NCI-H345 (cell line): ENCODE measurements around the gene TGFBR3L.
"Not testable (repeated sequence)": the region's sequence is repeated elsewhere in the genome, so short reads cannot be mapped to it uniquely, and the experiment has no call there.

Experiments used
- DNase-seq: peaks from one replicate; lab custom pipeline; 2025; lab: John Stamatoyannopoulos, UW

Gene TGFBR3L

DNA sequence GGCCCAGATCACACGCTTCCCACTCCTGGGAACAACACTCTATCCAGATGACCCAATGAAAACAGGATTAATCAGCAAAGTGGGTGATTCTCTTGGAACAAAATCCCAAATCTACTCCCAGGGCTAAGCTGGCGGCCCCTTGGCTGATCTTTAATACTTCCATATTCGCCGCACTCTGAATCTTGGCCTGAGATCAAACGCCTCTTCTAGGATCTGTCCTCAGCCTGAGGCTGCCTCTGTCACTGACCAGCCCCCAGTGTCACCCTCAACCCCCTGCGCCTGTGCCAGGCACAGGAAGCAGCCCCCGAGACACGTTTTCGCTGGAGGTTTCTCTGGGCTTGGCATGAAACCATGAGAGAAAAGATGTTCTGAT lies 13.7 kb downstream of the TGFBR3L start:
- no peak for DNase-seq

DNA sequence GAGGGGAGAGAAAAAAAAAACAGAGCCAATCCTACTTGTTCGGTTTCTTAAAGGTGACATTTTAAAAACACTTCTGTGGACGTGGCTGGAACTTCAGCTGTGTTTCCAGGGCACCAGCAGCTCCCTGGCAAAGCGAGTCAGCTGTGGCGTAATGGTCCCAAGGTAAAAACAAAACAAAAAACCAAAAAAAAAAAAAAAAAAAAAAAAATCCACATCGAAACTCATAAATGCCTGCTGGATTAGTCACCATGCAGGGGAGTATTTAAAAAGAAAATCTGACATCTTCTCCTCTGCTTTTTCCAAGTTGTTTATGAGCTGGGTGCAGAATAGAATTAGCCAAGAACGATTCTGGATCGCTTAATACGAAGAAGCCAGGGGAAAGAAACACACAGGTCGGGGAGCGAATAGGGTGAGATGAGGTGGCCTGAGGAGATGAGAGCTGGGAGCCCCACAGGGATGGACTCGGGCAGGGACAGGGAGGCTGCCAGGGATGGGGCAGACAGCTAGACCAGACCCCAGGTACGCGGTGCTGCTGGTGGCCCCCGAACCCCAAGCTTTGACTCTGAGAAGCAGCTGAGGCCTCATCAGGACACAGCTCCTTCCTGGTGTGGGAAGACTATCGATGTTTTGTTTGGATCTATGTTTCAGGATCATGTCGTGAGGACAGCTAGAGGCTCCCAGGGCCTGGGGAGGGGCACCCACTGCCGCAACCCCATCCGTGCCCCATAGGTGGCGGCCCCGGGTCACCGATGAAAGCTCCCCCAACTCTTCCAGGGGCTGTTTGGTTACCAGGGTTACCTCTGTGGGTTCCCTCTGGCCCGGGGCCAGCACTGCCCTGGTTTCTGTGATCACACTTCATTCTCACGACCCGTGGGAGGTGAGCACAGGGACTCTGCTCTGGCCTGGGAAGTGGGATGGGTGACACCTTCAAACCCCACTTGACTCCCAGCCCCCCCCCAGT lies 14.4 kb downstream of the TGFBR3L start:
- DNase-seq = no peak

DNA sequence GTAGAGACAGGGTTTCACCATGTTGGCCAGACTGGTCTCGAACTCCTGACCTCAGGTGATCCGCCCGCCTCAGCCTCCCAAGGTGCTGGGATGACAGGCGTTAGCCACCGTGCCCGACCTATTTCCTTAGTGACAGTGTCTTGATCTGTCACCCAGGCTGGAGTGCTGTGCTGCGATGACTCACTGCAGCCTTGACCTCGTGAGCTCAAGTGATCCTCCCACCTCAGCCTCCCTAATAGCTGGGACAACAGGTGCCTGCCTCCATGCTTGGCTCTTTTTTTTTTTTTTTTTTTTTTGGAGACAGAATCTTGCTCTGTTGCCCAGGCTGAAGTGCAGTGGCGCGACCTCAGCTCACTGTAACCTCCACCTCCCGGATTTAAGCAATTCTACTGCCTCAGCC lies 15.4 kb downstream of the TGFBR3L start:
- DNase-seq = not testable (repeated sequence)

DNA sequence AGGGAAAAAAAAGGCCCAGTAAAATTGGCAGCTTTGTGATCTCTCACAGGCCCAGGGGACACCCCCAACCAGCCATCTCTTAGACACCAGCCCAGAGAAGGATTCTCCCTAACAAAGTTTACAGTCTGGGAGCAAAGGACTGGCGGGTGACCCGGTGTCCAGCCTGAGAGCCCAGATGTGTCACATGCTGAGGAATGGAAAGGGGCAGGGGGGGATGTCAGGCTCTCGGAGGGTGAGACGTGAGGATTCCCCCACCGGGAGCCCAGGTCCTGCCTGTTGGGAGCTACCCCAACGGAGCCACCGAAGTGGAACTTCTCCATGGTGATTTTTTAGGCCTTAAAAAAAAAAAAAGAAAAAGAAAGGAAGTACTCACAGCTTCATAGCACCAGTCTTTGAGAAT lies 16.1 kb downstream of the TGFBR3L start:
- no peak for DNase-seq

DNA sequence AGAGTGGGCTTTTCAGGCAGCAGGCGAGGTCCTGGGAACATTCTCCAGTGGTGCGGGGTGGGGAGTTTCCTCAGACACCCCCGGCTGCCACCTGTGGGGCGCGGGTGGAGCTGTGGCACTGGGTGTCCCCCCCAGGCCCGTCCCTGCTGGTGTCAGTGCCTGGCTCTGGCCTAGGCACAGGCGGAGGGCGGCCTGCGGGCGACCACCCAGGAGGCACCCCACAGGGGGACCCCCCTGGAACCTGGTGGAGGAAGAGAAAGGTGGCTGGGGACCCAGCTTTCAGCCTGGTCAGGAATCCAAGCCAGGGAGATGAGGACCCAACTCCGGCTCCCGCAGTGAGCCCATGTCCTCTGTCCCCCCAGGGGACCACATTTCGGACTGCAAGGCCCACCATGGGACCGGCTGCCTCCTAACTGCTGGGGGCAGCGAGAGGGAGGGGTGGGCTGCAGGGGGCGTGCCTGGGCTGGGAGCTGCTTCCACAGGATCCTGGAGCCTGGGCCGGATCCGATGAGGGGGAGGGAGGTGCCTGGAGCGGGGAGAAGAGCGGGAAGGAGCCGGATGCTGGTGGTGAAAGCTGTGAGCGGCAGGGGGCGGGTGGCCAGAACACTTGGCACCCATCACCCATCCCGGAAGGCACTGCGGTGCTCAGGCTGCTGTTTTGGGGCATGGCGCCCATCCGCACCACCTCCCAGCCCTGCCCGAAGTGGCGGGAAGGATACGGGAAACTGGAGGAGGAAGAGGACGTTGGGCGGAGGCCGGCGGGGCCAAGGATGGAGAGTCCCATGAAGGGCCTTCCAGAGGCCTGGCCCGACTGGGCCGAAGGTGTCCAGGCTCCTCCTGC lies 16.8 kb downstream of the TGFBR3L start:
- DNase-seq = no peak

DNA sequence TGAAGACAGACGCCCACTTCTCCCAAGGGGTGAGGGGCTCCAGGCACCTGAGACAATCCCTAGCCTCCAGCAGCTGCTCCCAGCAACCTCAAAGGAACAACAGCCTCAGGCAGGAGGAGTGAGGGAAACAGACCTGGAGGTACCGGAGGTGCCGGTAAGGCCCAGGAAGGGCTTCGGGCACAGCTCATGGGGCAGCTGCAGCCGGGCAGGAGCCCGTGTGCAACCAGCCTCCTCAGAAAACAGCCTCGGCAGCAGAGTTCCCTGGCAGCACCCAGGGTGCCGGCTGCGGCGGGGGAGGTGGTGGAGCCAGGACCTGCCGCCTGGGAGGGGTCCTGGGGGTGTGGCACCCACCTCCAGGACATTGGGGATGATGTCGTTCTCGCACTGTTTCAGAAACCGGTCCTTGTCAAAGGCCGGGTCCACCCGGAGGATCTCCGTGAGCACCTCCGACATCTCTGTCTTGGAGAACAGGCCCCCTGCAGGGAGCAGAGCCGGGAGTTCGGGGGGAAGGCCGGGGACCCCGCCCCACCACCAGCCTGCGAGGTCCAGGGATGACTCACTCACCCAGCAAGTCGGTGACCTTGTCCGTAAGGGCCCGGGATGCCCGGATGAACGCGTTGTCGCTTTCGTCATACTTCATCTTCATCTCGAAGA lies 17.8 kb downstream of the TGFBR3L start:
- DNase-seq = no peak

DNA sequence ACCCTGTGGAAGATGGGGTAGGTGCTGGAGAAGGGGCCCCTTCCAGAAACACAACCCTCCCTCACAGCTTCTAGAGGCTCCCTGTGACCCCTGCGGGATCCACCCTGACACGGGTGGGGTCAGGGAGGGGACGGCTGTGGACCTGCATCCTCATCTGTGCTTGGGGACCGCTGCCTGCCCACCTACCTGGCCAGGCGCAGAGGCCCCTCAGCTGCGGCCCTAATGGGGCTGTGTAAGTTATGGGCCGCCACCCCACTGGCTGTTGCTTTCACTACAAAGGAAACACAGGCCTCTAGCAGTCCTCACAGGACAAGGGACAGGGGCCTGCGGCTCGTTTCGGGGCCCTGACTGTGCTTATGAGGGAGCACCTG lies 18.3 kb downstream of the TGFBR3L start:
- DNase-seq = no peak

DNA sequence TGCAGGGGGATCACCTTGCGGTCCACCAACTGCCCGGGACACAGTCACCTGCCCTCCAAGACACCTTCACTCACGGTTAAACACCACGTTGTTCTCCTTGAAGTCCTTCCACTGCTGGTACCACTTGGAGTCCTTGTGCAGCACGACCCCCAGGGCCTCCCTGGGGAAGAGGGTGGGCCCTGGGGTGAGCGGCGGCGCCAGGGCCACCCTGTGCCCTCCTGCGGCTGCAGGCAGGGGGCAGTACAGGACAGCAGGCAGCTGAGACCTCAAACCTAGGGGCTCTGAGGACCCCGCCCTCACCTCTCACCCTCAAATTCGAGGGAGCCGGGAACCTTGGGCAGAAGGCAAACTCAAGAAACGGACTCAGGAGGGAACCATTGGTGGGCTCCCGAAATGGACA lies 18.8 kb downstream of the TGFBR3L start:
- no peak for DNase-seq

DNA sequence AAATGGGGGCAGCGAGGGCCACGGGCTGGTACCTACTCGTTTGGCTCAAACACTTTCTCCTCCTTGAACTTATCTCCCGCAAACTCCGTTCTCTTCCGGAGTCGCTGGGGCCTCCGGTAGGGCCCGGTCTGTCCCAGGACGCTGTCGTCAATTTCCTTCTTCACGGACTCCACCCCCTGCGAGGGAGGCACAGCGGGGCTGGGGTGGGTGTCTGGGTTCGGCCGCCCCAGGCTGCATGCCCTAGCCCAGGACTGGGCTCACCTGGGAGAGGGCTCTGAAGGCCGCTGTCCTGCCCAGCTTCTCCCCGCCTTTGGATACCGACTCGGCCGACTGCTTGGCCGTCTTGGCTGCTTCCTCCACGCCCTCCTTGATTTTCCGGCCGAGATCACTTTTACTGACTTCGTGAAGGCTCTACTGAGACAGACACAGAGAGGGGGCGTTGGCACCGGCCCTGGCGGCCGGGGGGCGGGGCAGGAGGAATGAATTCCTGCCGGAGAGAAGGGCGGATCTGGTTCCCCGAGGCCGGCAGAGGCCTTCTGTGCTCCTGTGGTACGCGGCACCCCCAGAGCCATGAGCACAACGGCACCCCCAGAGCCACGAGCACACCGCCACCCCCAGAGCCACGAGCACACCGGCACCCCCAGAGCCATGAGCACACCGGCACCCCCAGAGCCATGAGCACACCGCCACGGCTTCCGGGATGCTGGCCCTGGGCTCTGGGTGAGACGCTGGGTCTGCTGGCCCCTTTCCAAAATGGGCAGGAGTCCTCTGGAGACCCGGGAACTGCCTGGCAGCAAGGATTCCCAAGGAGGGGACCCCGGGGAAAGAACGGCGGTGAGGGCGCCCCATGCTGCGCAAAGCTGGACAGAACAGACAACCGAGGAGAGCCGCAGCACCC lies 19.4 kb downstream of the TGFBR3L start:
- DNase-seq = no peak

DNA sequence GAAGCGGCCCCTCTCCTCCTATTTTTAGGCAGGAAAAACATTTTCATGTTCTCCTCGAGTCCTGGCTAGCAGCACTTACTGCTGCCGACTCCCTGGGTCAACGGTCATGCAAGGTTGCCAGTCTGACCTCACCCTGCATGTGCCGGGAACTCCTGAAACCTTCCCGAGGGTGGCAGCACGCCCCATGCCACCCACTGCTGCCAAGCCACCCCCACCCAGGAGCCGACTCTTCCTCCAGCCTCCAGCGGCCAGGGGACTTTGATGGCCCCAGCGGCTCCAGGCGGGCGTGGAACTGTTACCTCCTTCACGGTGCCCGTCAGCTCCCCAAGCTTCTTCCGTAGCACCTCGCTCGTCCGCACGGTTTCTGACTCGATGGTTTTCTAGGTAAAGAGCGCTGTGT lies 20.1 kb downstream of the TGFBR3L start:
- no peak for DNase-seq

DNA sequence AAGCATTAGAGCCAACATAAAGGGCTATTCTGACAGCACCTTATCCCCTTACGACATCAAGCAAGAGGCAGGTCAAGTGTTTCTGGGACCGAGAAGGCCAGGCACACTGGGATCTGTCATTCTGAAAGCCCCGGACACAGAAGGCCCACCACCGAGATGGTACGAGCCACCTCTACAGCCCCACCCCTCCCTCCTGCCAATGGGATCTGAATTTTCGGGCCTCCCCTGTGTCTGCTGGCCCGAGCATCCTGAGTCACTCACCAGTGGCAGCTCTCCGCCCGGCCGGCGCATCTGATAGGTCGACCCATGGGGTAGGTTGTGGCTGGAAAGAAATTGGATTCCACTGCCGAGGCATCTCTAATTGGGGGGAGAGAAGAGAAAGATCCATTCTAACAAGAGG lies 26.2 kb downstream of the TGFBR3L start:
- no peak for DNase-seq

DNA sequence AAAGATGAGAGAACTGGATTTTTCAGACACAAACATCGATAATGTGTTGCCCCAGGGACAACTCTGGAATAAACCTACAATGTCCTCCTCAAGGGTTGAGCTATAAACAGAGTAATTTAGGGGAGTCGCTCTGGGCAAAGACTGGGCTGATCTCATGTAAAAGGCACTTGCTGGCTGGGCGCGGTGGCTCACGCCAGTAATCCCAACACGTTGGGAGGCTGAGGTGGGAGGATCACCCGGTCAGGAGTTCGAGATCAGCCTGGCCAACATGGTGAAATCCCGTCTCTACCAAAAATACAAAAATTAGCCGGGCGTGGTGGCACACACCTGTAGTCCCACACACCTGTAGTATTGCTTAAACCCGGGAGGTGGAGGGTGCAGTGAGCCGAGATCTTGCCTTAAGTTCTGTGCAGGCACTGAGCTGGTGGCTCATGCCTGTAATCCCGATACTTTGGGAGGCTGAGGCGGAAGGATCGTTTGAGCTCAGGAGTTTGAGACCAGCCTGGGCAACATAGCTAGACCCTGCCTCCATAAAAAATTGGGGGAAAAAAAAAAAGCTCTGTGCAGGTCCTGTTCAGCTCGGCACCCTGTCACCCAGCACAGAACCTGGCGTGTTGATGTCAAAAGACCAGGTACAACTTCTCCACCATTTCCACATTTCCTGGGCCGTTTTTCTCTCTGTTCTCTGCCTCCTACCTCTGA lies 27.4 kb downstream of the TGFBR3L start:
- DNase-seq = no peak

DNA sequence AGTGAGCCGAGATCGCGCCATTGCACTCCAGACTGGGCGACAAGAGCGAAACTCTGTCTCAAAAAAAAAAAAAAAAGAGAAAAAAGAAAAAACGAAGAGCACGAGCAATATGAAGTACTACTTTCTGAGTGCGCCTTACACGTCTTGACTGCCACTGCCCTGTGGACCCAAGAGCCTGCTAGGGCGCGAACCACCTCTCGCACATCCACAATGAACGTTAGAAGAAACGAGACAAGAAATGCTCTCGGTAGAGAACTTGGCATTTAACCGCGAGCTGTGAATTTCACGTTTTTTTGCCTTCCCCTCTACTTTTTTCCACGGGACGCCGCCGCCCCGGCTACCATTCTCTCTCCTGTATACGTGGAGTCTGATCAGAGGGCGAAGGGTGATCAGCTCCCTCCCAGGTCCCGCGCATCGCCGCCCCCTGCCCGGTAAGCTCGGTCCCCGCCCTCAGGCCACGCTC lies 28.4 kb downstream of the TGFBR3L start:
- no peak for DNase-seq

DNA sequence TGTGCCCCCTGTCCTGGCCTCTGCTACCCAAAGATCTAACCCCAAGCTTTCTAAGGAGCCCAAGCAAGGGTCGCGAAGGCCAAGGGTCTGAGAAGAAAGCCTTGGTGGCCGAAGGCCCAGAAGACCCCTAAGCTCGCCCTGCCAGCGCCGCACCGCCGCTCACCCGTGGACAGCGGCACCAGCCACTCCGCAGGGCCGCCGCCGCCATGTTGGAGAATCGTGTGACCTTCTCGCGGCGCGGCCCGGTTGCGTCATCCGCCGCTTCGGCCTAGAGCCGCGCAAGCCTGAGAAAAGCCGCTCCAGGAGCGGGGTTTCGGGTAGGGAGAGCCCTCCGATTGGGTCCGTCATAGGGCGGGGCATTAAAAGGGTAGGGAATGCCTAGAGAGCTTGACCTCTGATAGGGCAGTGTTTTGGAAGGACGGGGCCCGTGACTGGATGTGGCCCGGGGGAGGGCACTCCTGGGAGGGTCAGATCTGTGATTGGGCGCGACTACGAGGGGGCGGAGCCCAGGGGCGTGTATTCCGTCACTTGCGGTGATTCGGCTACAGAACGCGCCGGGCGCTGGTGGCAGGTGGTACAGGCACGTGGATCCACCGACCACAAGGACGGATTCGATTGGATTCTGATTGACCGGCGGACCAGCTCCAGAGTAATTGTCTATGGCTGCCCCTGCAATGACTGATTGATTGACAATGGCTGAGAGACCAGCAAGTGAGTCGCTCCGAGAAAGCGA lies 29.0 kb downstream of the TGFBR3L start, which contains the start of gene TIMM44:
TSS of gene TIMM44 (minus strand) at position 223 of the 733 bp plus-strand sequence. CDS start at position 208, 15 bp downstream.
- peak; percentile 100 for DNase-seq

DNA sequence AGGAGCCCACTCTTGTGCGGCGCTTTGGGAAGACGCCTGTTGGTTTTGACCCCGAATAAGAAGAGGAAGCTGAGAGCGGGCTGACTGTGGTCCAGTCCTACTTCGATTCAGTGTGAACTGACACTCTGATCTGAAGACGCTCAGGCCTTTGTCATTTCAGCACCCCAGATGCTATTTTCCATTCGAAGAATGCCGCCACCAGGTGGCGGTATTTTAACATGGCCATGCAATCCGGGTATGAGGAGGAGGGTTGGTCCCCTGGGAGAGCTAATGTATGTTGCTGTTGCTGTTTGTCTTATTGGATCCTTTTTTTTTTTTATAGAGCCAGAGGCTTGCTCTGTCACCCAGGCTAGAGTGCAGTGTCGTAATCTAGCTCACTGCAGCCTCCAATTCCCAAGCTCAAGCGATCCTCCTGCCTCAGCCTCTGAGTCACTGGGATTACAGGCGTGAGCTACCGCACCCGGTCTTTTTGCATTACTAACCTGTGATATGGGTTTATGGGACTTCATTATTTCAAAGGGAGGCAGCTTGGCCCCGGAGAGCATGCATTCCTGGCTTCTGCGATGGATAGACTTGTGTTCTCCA lies 29.6 kb downstream of the TGFBR3L start:
- DNase-seq = peak; percentile 94

DNA sequence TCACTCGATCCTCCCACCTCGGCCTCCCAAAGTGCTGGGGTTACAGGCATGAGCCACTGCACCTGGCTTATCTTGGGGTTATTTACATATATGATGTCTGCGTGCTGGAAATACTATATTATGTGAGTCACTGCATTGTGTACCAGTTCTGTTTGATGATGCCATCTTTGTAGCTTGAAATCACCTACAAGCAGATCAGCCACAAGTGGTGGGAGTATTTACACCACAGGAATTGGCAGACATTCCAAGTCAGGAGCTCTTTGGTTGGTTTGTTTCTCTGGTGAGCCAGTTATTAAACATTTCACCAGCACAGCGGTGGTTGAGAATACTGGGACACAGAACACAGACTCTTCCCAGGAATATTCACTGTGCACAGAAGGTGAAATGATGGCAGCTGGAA lies 33.3 kb downstream of the TGFBR3L start:
- no peak for DNase-seq

DNA sequence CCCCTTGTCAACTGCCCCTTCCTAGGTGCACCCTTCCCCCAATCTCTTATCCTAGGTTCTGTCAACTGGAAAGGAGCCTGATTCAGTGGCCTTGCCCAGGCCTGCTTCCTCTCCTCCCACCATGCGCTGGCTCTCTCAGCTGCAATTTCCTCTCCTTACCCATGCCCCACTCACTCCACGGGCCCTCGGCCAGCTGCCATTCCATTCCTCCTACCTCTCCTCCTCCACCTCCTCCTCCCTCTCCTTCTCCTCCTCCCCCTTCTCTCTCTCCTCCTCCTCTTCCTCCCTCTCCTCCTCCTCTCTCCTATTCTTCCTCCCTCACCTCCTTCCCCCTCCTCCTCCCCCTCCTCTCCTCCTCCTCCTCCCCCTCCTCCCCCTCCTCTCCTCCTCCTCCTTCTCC lies 38.4 kb downstream of the TGFBR3L start:
- DNase-seq = no peak

DNA sequence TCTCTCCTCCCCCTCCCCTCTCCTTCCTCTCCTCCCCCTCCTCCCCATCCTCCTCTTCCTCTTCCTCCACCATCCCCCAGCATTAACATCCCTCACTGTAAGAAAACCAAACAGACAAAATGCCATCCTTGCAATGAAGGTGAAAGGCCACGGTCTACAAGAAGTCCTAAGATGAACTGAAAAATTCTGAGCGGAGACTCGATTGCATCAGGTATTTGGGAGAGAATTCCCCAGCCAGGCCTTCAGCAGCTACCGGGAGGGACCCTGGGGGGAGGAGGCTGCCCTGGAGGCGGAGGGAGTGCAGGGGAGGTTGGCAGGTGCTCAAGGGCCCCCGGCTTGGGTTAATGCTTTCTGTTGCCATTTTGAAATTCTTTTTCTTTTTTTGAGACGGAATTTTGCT lies 38.9 kb downstream of the TGFBR3L start:
- DNase-seq = no peak

DNA sequence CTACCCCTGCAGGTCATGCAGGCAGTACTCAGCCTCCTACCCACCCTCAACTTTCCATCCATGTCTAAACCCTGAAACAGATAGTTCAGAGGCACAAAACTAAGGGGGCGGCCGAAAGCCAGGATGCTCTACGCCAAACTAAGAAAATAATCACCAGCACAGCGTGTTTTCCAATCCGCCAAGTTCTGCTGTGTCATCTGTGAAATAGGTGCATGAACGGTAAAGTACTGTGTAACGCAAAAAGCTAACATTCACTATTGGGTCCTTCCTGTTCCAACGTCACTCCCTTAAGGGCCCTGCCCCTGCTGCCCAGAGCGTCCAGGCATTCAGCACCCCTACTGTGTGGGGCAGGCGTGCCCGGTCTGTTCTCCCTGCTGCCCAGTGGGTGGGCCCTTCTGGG lies 41.1 kb downstream of the TGFBR3L start:
- DNase-seq = no peak

DNA sequence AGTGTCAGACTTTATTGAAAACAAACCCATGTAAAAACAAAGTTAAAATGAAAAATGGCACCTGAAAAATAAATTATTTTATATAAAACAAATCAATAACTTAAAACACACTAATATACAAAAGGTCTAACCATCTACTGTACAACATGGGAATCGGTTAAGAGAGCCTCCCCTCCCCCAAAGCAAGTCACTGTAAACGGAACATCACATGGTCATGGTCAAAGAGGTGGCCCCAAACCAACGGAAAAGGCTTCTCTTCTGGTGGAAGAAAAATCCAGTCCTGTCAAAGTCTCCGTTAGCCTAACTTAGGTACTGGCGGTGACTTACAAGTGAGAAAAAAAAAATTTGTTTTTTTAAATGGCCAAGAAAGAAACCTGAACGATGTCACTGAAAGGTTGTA lies 44.6 kb downstream of the TGFBR3L start:
- no peak for DNase-seq
